Activated CD4-positive, alpha-beta T cell treated with anti-CD3 and anti-CD28 coated beads, Interleukin-2, amount 50 U/mL, for 1 hour (primary cell): ENCODE results near the gene CASP10.
"Not testable (repeated sequence)": the region's sequence is repeated elsewhere in the genome, so short reads cannot be mapped to it uniquely, and the experiment has no call there.

Experiments used
- DNase-seq: peaks from one replicate; pipeline ENCODE4 v3.0.0-alpha.2; 2020

Gene CASP10

GRCh38 chr2:201234663-201235135 is 51.8 kb downstream of the CASP10 start:
- DNase-seq = no peak

- peak; percentile 29 for DNase-seq
Observed at GRCh38 chr2:201235860-201236811, 53.2 kb downstream of the CASP10 start.

- no peak for DNase-seq
Observed at GRCh38 chr2:201237486-201238123, 54.7 kb downstream of the CASP10 start.

- DNase-seq = not testable (repeated sequence)
Observed at GRCh38 chr2:201239167-201239935, 56.4 kb downstream of the CASP10 start.

- no peak for DNase-seq
Observed at GRCh38 chr2:201242571-201243277, 59.8 kb downstream of the CASP10 start.

GRCh38 chr2:201244829-201245228 is 61.9 kb downstream of the CASP10 start:
- DNase-seq = no peak

GRCh38 chr2:201246280-201246679 is 63.3 kb downstream of the CASP10 start:
- DNase-seq = no peak

- no peak for DNase-seq
Observed at GRCh38 chr2:201248288-201248844, 65.4 kb downstream of the CASP10 start.

GRCh38 chr2:201249889-201250288 is 66.9 kb downstream of the CASP10 start:
- DNase-seq = no peak

- no peak for DNase-seq
Observed at GRCh38 chr2:201250741-201251140, 67.8 kb downstream of the CASP10 start.

GRCh38 chr2:201254081-201254730 is 71.3 kb downstream of the CASP10 start:
- DNase-seq = no peak

GRCh38 chr2:201255408-201256033 is 72.6 kb downstream of the CASP10 start:
- DNase-seq = no peak

GRCh38 chr2:201256082-201256481 is 73.1 kb downstream of the CASP10 start:
- DNase-seq = no peak

GRCh38 chr2:201257381-201257955 is 74.5 kb downstream of the CASP10 start:
- peak; percentile 50 for DNase-seq

GRCh38 chr2:201257956-201258665 is 75.2 kb downstream of the CASP10 start:
- peak; percentile 94 for DNase-seq

- no peak for DNase-seq
Observed at GRCh38 chr2:201258666-201259615, 76.0 kb downstream of the CASP10 start.

- peak; percentile 64 for DNase-seq
Observed at GRCh38 chr2:201260302-201260800, 77.4 kb downstream of the CASP10 start, which contains the start of gene CASP8. Gene CASP8 (plus strand): TSS chr2:201260536. CDS start chr2:201266487, 5,951 bp downstream.

- DNase-seq = peak; percentile 54
Observed at GRCh38 chr2:201261471-201261870, 78.5 kb downstream of the CASP10 start.
